Measurements from ENCODE around the gene FOXP1.
A peak's percentile ranks its signal among the peaks of the same experiment; 100 is the strongest.

The FOXP1 gene

DNA sequence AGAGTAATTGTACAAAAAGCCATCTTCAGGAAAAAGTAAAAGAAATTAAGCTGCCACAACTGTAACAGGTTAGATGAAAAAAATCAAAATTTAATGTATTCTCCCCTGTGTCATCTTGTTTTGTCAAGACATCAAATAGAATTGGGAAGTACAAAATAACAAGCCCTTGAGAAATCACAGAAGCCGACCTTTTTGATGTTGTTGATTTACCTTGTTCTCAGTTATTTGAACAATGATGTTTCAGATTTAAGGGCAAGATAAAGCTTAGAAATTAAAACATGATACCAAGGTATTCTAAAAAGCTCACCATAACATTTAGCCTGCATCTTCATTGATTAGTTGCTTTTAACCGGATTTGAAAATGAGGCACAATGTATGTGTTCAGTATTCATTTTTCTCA is 523.0 kb downstream of the FOXP1 start:
- no peak for DNase-seq (ENCODE audit: low spot score)

GRCh38 chr3:71057526-71057894 is 526.0 kb downstream of the FOXP1 start:
- DNase-seq (ENCODE audit: low spot score) = no peak

GRCh38 chr3:71056327-71056726 is 527.2 kb downstream of the FOXP1 start:
- DNase-seq (ENCODE audit: low spot score) = no peak

- DNase-seq (ENCODE audit: low spot score) = no peak
Observed at GRCh38 chr3:71055257-71056001, 528.1 kb downstream of the FOXP1 start.

GRCh38 chr3:71054312-71054711 is 529.2 kb downstream of the FOXP1 start:
- DNase-seq (ENCODE audit: low spot score) = no peak

GRCh38 chr3:71053495-71053894 is 530.0 kb downstream of the FOXP1 start:
- no peak for DNase-seq (ENCODE audit: low spot score)

DNA sequence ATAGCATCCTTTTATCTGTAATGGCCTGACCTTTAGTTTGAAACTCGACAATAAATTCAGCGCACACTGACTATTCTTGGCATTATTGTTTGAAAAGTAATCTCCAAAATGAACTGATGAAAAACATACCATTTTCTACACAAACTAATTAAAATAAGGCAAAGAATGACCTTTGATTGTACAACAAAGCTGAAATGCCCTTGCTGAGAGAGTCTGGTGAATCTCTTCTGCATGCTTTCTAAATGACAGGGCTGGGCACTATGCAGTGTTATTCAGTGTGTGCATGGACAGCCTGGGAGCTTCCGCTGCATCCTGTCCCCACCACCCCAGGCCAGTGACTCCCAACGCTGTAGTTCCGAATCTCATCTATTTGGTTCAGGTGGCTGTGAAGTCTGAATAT is 530.8 kb downstream of the FOXP1 start:
- DNase-seq (ENCODE audit: low spot score) = no peak

GRCh38 chr3:71051893-71052687 is 531.4 kb downstream of the FOXP1 start:
- DNase-seq (ENCODE audit: low spot score) = no peak

DNA sequence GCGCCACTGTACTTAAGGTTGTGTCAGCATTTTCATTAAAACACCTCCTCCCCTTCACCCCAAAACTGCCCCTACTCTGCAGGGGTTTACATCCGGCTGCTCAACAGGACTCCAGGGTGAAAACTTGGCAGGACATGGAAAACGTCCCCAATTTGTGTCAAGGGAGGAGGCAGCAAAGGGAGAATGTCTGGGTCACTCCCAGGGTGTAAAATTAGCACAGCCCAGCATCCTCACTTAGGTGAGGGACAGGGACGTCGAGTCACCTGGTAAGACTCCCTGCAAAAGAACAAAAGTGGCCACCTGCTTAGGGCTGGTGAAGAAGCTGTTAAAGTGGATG is 532.3 kb downstream of the FOXP1 start:
- DNase-seq (ENCODE audit: low spot score) = no peak

GRCh38 chr3:71050538-71051258 is 532.8 kb downstream of the FOXP1 start:
- peak; percentile 75 for DNase-seq (ENCODE audit: low spot score)

DNA sequence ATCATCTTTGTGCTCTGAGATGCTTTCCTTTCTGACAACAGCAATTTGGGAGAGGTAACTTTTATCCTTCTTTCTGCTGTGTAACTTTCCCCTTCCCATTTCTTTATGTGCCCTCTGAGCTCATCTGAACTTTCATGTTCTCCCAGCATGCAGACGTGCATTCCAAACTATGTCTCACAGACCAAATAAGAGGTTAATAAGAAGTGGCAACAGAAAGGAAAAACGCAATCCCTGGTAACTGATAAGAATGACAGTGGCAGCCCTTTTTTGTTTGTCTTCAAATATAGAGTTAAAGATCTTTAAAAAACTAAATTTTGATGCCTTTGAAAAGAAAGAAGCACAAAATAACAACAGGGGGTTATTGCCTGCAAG is 533.4 kb downstream of the FOXP1 start:
- DNase-seq (ENCODE audit: low spot score) = no peak

GRCh38 chr3:71048948-71049347 is 534.6 kb downstream of the FOXP1 start:
- DNase-seq (ENCODE audit: low spot score) = no peak

- DNase-seq (ENCODE audit: low spot score) = no peak
Observed at GRCh38 chr3:71047616-71048531, 535.7 kb downstream of the FOXP1 start.

DNA sequence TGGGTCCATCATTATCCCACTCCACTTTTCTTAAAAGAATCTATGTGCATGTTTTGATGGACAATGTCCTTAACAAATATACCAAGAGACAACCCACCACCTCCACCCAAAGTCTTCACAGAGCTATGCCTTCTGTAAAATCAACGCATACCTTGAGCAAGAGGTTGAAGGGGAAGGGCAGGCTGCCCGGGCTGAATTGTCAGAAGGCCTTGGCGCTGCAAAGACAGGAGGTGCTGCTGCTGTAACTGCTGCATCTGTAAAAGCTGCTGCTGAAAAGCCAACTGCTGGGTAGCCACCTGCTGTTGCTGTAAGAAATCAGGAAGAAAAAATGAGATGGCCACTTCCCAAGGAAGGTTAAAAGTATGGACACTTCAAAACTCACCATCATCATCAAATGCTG is 536.7 kb downstream of the FOXP1 start:
- no peak for DNase-seq (ENCODE audit: low spot score)

- DNase-seq (ENCODE audit: low spot score) = no peak
Observed at GRCh38 chr3:71045917-71046282, 537.6 kb downstream of the FOXP1 start.

GRCh38 chr3:71045212-71045916 is 538.2 kb downstream of the FOXP1 start:
- no peak for DNase-seq (ENCODE audit: low spot score)

GRCh38 chr3:71042759-71043158 is 540.8 kb downstream of the FOXP1 start:
- no peak for DNase-seq (ENCODE audit: low spot score)

- no peak for DNase-seq (ENCODE audit: low spot score)
Observed at GRCh38 chr3:71041371-71041770, 542.2 kb downstream of the FOXP1 start.

- DNase-seq (ENCODE audit: low spot score) = peak; percentile 30
Observed at GRCh38 chr3:71039332-71039731, 544.2 kb downstream of the FOXP1 start.

DNA sequence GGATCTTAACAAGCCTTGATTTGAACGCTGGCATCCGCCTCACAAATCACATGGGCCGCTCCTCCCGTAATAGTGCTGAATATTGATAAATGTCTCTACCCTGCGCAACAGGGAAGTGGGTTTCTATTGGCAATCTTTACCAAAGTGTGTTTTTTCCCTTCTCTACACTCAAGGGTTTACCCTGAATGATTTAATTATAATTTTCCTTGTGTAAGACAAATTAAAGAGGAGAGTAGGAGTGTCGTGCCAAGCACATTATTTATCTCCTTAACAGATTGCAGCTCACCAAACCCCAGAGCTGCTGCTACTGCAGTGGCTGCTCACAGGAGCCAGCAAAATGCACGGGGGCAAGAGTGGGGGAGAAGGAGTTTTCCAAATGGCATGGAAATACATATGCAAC is 545.8 kb downstream of the FOXP1 start:
- DNase-seq (ENCODE audit: low spot score) = no peak

GRCh38 chr3:71035886-71036285 is 547.6 kb downstream of the FOXP1 start:
- DNase-seq (ENCODE audit: low spot score) = no peak

GRCh38 chr3:71035314-71035713 is 548.2 kb downstream of the FOXP1 start:
- no peak for DNase-seq (ENCODE audit: low spot score)

All from CD4-positive, alpha-beta T cell treated with Interleukin-15 for 4 hours (primary cell).